Activated T-cell treated with anti-CD3 and anti-CD28 coated beads for 4 hours (primary cell): ENCODE results near the gene PDYN.

Experiments used
- DNase-seq: peaks from one replicate; pipeline ENCODE4 v3.0.0-alpha.2; 2020

The PDYN gene

GRCh38 chr20:1992359-1993110 lies 1.3 kb downstream of the PDYN start:
- DNase-seq = no peak

GRCh38 chr20:1987826-1988225 lies 6.0 kb downstream of the PDYN start:
- DNase-seq = no peak

- no peak for DNase-seq
Observed at GRCh38 chr20:1983301-1983700, 10.6 kb downstream of the PDYN start.

- no peak for DNase-seq
Observed at GRCh38 chr20:1982686-1983085, 11.2 kb downstream of the PDYN start.

- DNase-seq = no peak
Observed at GRCh38 chr20:1979106-1979778, 14.6 kb downstream of the PDYN start.

- no peak for DNase-seq
Observed at GRCh38 chr20:1975291-1975690, 18.6 kb downstream of the PDYN start.

GRCh38 chr20:1973601-1974440 lies 20.0 kb downstream of the PDYN start:
- DNase-seq = no peak

- DNase-seq = no peak
Observed at GRCh38 chr20:1971893-1972586, 21.8 kb downstream of the PDYN start.

GRCh38 chr20:1968964-1969363 lies 24.9 kb downstream of the PDYN start:
- no peak for DNase-seq

- peak; percentile 85 for DNase-seq
Observed at GRCh38 chr20:1965520-1966351, 28.1 kb downstream of the PDYN start.

GRCh38 chr20:1964659-1965405 lies 29.0 kb downstream of the PDYN start:
- no peak for DNase-seq

GRCh38 chr20:1964061-1964460 lies 29.8 kb downstream of the PDYN start:
- no peak for DNase-seq

GRCh38 chr20:1961374-1961773 lies 32.5 kb downstream of the PDYN start:
- DNase-seq = no peak

GRCh38 chr20:1959156-1959555 lies 34.7 kb downstream of the PDYN start:
- no peak for DNase-seq

GRCh38 chr20:1958426-1958825 lies 35.4 kb downstream of the PDYN start:
- DNase-seq = no peak

- DNase-seq = no peak
Observed at GRCh38 chr20:1955217-1955616, 38.6 kb downstream of the PDYN start.

GRCh38 chr20:1953621-1954020 lies 40.2 kb downstream of the PDYN start:
- no peak for DNase-seq

GRCh38 chr20:1952737-1953530 lies 40.9 kb downstream of the PDYN start:
- DNase-seq = no peak

- DNase-seq = no peak
Observed at GRCh38 chr20:1951436-1952115, 42.3 kb downstream of the PDYN start.

- no peak for DNase-seq
Observed at GRCh38 chr20:1950836-1951235, 43.0 kb downstream of the PDYN start.
